ENCODE measurements around the gene SYPL1. TPM values are rescaled to one million over a fixed set of nuclear protein-coding genes. Genes with fewer than 3 reads are reported as not detected.

SYPL1 gene
- total and polyA plus RNA-seq, 10 donors = 49.9 to 113 (median 86.4) TPM

GRCh38 chr7:106104721-106105260 lies 7.3 kb downstream of the SYPL1 start:
- H3K4me3 ChIP-seq = no peak overlapping the region
- H3K27ac ChIP-seq = peak overlapping the region in 3 of 8 donors; percentile 3 to 36 (median 18)
- 83 to 98% (median 89%) methylated on average over 2 of the region's 2 CpGs for WGBS, 5 donors
- intact Hi-C loops (cut with DNase I; ENCODE audit: low total_unique reads) = no loop called here
- TF ChIP-seq POLR2A (IDR thresholded peaks at IDR 0.05) (no peak), POLR2AphosphoS5 (IDR thresholded peaks at IDR 0.05) (no peak)
- TF ChIP-seq, protein P1, sequence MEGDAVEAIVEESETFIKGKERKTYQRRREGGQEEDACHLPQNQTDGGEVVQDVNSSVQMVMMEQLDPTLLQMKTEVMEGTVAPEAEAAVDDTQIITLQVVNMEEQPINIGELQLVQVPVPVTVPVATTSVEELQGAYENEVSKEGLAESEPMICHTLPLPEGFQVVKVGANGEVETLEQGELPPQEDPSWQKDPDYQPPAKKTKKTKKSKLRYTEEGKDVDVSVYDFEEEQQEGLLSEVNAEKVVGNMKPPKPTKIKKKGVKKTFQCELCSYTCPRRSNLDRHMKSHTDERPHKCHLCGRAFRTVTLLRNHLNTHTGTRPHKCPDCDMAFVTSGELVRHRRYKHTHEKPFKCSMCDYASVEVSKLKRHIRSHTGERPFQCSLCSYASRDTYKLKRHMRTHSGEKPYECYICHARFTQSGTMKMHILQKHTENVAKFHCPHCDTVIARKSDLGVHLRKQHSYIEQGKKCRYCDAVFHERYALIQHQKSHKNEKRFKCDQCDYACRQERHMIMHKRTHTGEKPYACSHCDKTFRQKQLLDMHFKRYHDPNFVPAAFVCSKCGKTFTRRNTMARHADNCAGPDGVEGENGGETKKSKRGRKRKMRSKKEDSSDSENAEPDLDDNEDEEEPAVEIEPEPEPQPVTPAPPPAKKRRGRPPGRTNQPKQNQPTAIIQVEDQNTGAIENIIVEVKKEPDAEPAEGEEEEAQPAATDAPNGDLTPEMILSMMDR (IDR thresholded peaks at IDR 0.05 in 8 of 11, conservative IDR thresholded peaks at IDR 0.05 in 3 of 11) = no peak
- H3K36me3 ChIP-seq = peaks cover 0 to 21% (median 0%) of the 10 kb centered on the region in 6 donors
- H3K9me3 ChIP-seq = no peaks in the 10 kb centered on the region
- DNase-seq = no peak
- H3K4me1 ChIP-seq = peaks cover 32 to 100% (median 95%) of the 10 kb centered on the region in 6 donors
- H3K27me3 ChIP-seq (replicated peaks in 1 of 7) = no peaks in the 10 kb centered on the region

DNA sequence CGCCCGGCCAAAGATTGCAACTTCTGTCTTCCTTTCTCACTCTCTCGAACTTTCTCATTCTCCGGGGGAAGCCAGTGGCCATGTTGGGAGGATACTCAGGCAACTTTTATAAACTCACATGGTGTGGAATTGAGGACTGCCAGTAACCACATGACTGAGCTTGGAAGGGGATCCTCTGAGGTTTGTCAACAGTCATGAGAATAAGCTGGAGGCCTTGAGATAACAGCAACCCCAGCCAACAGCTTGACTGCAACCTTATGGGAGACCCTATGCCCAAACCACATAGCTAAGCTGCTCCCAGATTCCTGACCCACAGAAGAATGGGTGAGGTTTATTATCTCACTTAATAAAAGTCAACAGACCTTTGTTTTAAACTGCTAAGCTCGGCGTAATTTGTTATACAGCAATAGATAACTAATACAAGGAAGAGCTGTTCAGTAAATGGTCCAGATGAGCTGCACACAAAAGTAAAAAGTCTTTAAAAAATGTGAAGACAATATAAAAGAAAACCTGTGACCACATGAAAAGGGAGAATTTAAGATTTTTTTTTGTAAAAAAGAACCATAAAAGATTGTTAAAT lies 9.6 kb downstream of the SYPL1 start:
- peaks cover 0 to 31% (median 6%) of the 10 kb centered on the region in 6 donors for H3K36me3 ChIP-seq
- H3K27ac ChIP-seq = peak overlapping the region in 2 of 8 donors; percentile 0 to 54
- intact Hi-C loops (cut with DNase I; ENCODE audit: low total_unique reads) = no loop called here
- H3K4me1 ChIP-seq = peaks cover 25 to 96% (median 85%) of the 10 kb centered on the region in 6 donors
- WGBS, 5 donors = 67 to 96% (median 90%) methylated on average over 6 of the region's 6 CpGs
- TF ChIP-seq, protein P1 (IDR thresholded peaks at IDR 0.05 in 8 of 11, conservative IDR thresholded peaks at IDR 0.05 in 3 of 11) = no peak
- no peak for TF ChIP-seq POLR2A (IDR thresholded peaks at IDR 0.05)
- TF ChIP-seq POLR2AphosphoS5 (IDR thresholded peaks at IDR 0.05) = no peak
- no peak overlapping the region for H3K4me3 ChIP-seq
- no peaks in the 10 kb centered on the region for H3K27me3 ChIP-seq (replicated peaks in 1 of 7)
- no peak for DNase-seq
- no peaks in the 10 kb centered on the region for H3K9me3 ChIP-seq

DNA sequence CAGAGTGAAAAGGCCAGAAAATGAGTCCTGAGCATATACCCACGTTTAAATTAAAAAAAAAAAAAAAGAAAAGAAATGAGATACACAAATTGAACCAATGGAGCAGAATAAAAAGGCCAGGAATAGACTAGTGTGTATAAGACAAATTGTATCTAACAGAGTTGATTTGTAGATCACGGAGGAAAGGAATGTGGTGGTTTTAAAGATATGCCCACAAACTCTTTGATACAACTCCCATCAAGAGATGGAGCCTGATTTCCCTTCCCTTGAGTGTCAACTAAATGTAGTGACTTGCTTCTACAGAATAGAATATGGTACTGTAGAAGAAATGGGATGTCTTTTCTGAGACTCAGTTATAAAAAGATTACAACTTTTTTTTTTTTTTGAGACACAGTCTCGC lies 10.4 kb downstream of the SYPL1 start:
- TF ChIP-seq POLR2AphosphoS5 (IDR thresholded peaks at IDR 0.05) = no peak
- TF ChIP-seq POLR2A (IDR thresholded peaks at IDR 0.05) = no peak
- TF ChIP-seq, protein P1 (IDR thresholded peaks at IDR 0.05 in 8 of 11, conservative IDR thresholded peaks at IDR 0.05 in 3 of 11) = no peak
- DNase-seq = no peak
- peaks cover 25 to 96% (median 78%) of the 10 kb centered on the region in 6 donors for H3K4me1 ChIP-seq
- 61 to 71% (median 67%) methylated on average over 3 of the region's 3 CpGs for WGBS, 5 donors
- peak overlapping the region in 4 of 8 donors; percentile 33 to 68 (median 54) for H3K27ac ChIP-seq
- no peaks in the 10 kb centered on the region for H3K9me3 ChIP-seq
- intact Hi-C loops (cut with DNase I; ENCODE audit: low total_unique reads) = no loop called here
- H3K36me3 ChIP-seq = peaks cover 0 to 31% (median 13%) of the 10 kb centered on the region in 6 donors
- no peak overlapping the region for H3K4me3 ChIP-seq
- H3K27me3 ChIP-seq (replicated peaks in 1 of 7) = no peaks in the 10 kb centered on the region

- 62 to 75% (median 67%) methylated on average over 5 of the region's 5 CpGs for WGBS, 5 donors
- intact Hi-C loops (cut with DNase I; ENCODE audit: low total_unique reads) = no loop called here
- no peaks in the 10 kb centered on the region for H3K9me3 ChIP-seq
- H3K36me3 ChIP-seq = peaks cover 0 to 31% (median 19%) of the 10 kb centered on the region in 6 donors
- H3K27me3 ChIP-seq (replicated peaks in 1 of 7) = no peaks in the 10 kb centered on the region
- DNase-seq = no peak
- H3K4me1 ChIP-seq = peaks cover 25 to 94% (median 71%) of the 10 kb centered on the region in 6 donors
- TF ChIP-seq POLR2A (IDR thresholded peaks at IDR 0.05) = no peak
- no peak for TF ChIP-seq POLR2AphosphoS5 (IDR thresholded peaks at IDR 0.05)
- H3K4me3 ChIP-seq = no peak overlapping the region
- peak overlapping the region in 6 of 8 donors; percentile 18 to 68 (median 44) for H3K27ac ChIP-seq
Observed at GRCh38 chr7:106100863-106101629, 11.1 kb downstream of the SYPL1 start.

Data from spleen (tissue), 11 donors.